Gastrocnemius medialis (tissue), 4 donors: Measurements from ENCODE around the gene ZSCAN12.

Source experiments
- POLR2A ChIP-seq, 2 donors: fragments of 450-650 bp; IDR thresholded peaks; one replicate each; pipeline ENCODE4 v1.6.1; 2017; ENCODE audit warnings: antibody characterized with exemption in 2 of 2, mild to moderate bottlenecking in 2 of 2, moderate library complexity in 2 of 2
- TF ChIP-seq, protein P1 (sequence below), 5 experiments: fragments of 450-650 bp in 3 of 5; fragments of 200-600 bp in 2 of 5; sonication (generic) in 2 of 5; IDR thresholded peaks in 4 of 5; conservative IDR thresholded peaks in 1 of 5; 1 replicate in 4 of 5; 2 replicates in 1 of 5; pipeline ENCODE4 v1.5.1; 2016 to 2019; ENCODE audit warnings: antibody characterized with exemption in 5 of 5, mild to moderate bottlenecking in 3 of 5, moderate library complexity in 3 of 5

DNA sequence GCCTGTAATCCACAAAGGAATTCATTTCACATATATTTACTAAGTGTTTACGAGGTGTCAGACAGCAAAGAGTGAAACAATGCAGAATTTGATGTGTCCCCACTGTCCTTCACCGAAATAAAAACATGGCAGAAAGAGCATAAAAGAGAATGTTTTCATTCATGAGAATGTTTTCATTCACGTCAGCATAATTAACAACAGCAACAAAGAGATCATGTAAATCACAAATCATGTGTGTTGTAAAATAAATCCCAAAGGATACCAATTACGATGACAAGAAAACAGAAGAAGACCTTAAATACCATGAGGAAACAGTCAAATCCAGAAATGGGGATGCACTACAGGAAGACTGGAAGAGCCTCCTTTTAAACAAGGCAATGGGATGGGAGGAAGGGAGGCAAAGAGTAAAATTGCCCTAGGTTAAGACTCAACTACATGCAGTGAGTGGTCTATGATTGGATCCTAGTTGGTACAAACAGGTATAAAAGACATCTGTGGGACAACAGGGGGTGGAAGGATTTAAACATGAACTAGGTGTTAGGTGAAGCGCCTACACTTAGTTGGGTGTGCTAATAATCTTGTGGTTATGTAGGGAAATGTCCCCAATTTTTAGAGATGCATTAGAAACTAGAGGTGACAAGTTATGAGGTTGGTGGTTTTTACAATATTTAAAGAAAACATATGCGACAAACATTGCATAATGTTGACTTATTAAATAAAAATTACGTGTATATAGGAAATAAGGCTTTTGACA, 65.1 kb downstream of the ZSCAN12 start:
- TF ChIP-seq, protein P1, sequence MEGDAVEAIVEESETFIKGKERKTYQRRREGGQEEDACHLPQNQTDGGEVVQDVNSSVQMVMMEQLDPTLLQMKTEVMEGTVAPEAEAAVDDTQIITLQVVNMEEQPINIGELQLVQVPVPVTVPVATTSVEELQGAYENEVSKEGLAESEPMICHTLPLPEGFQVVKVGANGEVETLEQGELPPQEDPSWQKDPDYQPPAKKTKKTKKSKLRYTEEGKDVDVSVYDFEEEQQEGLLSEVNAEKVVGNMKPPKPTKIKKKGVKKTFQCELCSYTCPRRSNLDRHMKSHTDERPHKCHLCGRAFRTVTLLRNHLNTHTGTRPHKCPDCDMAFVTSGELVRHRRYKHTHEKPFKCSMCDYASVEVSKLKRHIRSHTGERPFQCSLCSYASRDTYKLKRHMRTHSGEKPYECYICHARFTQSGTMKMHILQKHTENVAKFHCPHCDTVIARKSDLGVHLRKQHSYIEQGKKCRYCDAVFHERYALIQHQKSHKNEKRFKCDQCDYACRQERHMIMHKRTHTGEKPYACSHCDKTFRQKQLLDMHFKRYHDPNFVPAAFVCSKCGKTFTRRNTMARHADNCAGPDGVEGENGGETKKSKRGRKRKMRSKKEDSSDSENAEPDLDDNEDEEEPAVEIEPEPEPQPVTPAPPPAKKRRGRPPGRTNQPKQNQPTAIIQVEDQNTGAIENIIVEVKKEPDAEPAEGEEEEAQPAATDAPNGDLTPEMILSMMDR (IDR thresholded peaks at IDR 0.05 in 4 of 5, conservative IDR thresholded peaks at IDR 0.05 in 1 of 5): no peak
- TF ChIP-seq POLR2A (IDR thresholded peaks at IDR 0.05): no peak
